Neuronal stem cell (in vitro differentiated cells): ENCODE measurements around the gene KRTAP4-7.
"Not testable (repeated sequence)": the region's sequence is repeated elsewhere in the genome, so short reads cannot be mapped to it uniquely, and the experiment has no call there.

Source experiments
- DNase-seq: peaks from one replicate; pipeline ENCODE4 v3.0.0-alpha.2; 2013; ENCODE audit warnings: low spot score
- H2AFZ ChIP-seq: one replicate; pipeline ENCODE4 v1.6.1; 2013; ENCODE audit warnings: mild to moderate bottlenecking, low read length, inconsistent platforms
- H2AK5ac ChIP-seq: 2 replicates; pipeline ENCODE4 v1.6.1; 2013; ENCODE audit warnings: low read depth, mild to moderate bottlenecking, inconsistent platforms, low read length, moderate library complexity, mixed read lengths
- H2BK120ac ChIP-seq: 2 replicates; pipeline ENCODE4 v1.6.1; 2013; ENCODE audit warnings: low read depth, mild to moderate bottlenecking, inconsistent platforms, low read length, moderate library complexity, mixed read lengths
- H2BK12ac ChIP-seq: one replicate; pipeline ENCODE4 v1.6.1; 2013; ENCODE audit warnings: low read length, inconsistent platforms
- H2BK15ac ChIP-seq: 2 replicates; pipeline ENCODE4 v1.6.1; 2013; ENCODE audit warnings: mild to moderate bottlenecking, low read length, inconsistent platforms, mixed read lengths
- H2BK5ac ChIP-seq: one replicate; pipeline ENCODE4 v1.6.1; 2013; ENCODE audit warnings: inconsistent platforms, mild to moderate bottlenecking, low read length, moderate library complexity
- H3K14ac ChIP-seq: one replicate; pipeline ENCODE4 v1.6.1; 2013; ENCODE audit warnings: low read length, inconsistent platforms
- H3K18ac ChIP-seq: 2 replicates; pipeline ENCODE4 v1.6.1; 2013; ENCODE audit warnings: low read length, inconsistent platforms
- H3K23ac ChIP-seq: 2 replicates; pipeline ENCODE4 v1.6.1; 2013; ENCODE audit warnings: low read depth, mild to moderate bottlenecking, mixed read lengths, low read length, inconsistent platforms; ENCODE audit not compliant: poor library complexity
- H3K27ac ChIP-seq: replicated peaks from 3 replicates; pipeline ENCODE4 v1.5.1; 2013; ENCODE audit warnings: low read length, inconsistent platforms
- H3K27me3 ChIP-seq, 3 experiments: 2 replicates each; pipeline ENCODE4 v1.6.1; 2013; ENCODE audit warnings: low read length in 3 of 3, mild to moderate bottlenecking in 2 of 3, inconsistent platforms in 1 of 3, low read depth in 1 of 3, mixed read lengths in 1 of 3, moderate library complexity in 1 of 3; ENCODE audit not compliant: control insufficient read depth in 3 of 3, insufficient read depth in 3 of 3
- H3K36me3 ChIP-seq, 2 donors: replicated peaks in 1 of 2; 2 replicates each; pipeline ENCODE4 v1.6.1; 2013; ENCODE audit warnings: low read length in 2 of 2; ENCODE audit not compliant: control insufficient read depth in 2 of 2, insufficient read depth in 2 of 2
- H3K4ac ChIP-seq: 2 replicates; pipeline ENCODE4 v1.6.1; 2013; ENCODE audit warnings: inconsistent platforms, mild to moderate bottlenecking, low read length, moderate library complexity
- H3K4me1 ChIP-seq, 2 donors: 1 replicate in 1 of 2; 2 replicates in 1 of 2; pipeline ENCODE4 v1.6.1; 2013; ENCODE audit warnings: low read length in 2 of 2, low read depth in 1 of 2; ENCODE audit not compliant: control insufficient read depth in 2 of 2, insufficient read depth in 1 of 2
- H3K4me2 ChIP-seq: one replicate; pipeline ENCODE4 v1.6.1; 2013; ENCODE audit warnings: mild to moderate bottlenecking, low read length, inconsistent platforms; ENCODE audit not compliant: insufficient read depth, poor library complexity, severe bottlenecking
- H3K4me3 ChIP-seq, 2 donors: 2 replicates each; pipeline ENCODE4 v1.5.1; 2013; ENCODE audit warnings: low read length in 2 of 2, mild to moderate bottlenecking in 2 of 2, inconsistent platforms in 1 of 2, moderate library complexity in 1 of 2
- H3K79me1 ChIP-seq: one replicate; pipeline ENCODE4 v1.6.1; 2013; ENCODE audit warnings: low read depth, mild to moderate bottlenecking, inconsistent platforms, low read length, moderate library complexity
- H3K9ac ChIP-seq: one replicate; pipeline ENCODE4 v1.6.1; 2013; ENCODE audit warnings: mild to moderate bottlenecking, low read depth, low read length, inconsistent platforms; ENCODE audit not compliant: poor library complexity
- H3K9me3 ChIP-seq, 2 donors: replicated peaks in 1 of 2; 2 replicates each; pipeline versions ENCODE3 to v1.6.1; 2013; ENCODE audit warnings: low read length in 2 of 2, mild to moderate bottlenecking in 2 of 2, inconsistent platforms in 1 of 2, low read depth in 1 of 2, mixed read lengths in 1 of 2, moderate library complexity in 1 of 2; ENCODE audit not compliant: control insufficient read depth in 2 of 2, insufficient read depth in 1 of 2
- H4K8ac ChIP-seq: one replicate; pipeline ENCODE4 v1.6.1; 2013; ENCODE audit warnings: low read depth, mild to moderate bottlenecking, inconsistent platforms, low read length, moderate library complexity
- H4K91ac ChIP-seq: one replicate; pipeline ENCODE4 v1.6.1; 2013; ENCODE audit warnings: low read length, low read depth, mild to moderate bottlenecking, inconsistent platforms; ENCODE audit not compliant: poor library complexity
- WGBS, 2 donors: extraction: QIAGEN DNeasy Blood & Tissue Kit; methylation state at CpG; one replicate each; pipeline ENCODE4 v1.1.7; 2013; ENCODE audit warnings: missing lambda C conversion rate in 2 of 2, mixed read lengths in 1 of 2; ENCODE audit not compliant: insufficient read length in 2 of 2, insufficient replicate concordance in 1 of 2; ENCODE audit errors: extremely low coverage in 2 of 2; 5-methylcytosine and 5-hydroxymethylcytosine counted together

KRTAP4-7 gene

DNA sequence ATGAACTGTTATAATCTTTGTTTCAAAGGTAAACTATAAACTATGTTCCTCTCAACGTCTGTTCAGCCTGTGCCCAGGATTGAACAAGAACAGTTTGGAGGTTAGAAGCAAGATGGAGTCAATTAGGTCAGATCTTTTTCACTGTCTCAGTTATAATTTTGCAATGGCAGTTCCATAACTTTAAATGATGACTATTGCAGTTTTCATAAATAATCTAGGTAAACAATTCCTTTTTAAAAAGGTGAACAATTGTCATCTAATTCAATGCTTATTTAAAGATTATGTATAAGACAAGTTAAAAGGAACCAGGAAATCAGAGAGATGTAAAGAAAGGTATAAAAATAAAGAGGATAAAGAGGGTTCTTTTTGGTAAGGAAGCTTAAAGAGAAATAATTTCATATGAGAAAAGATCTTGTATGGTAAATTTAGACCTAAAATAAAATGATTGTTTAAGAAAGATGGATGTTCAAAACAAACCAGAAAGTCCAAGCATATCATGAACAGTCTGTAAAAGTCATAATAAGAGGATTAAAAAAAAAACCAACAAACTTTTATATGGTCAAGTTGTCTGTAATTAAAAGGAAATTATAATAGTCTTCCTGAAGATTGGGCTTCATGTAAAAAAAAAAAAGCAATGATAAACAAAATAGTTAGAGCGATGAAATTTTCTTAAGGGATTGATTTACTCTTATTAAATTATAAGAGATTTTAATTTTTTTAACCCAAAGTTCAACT, 27.4 kb downstream of the KRTAP4-7 start:
- Histone ChIP-seq H2AK5ac (no peak overlapping the region), H3K79me1 (no peaks in the 10 kb centered on the region), H4K91ac (no peak overlapping the region), H2BK5ac (no peak overlapping the region), H2AFZ (no peak overlapping the region), H2BK15ac (no peak overlapping the region), H2BK120ac (no peak overlapping the region), H3K9me3 (peaks cover 0 to 4% of the 10 kb centered on the region in 2 donors), H3K4me2 (no peak overlapping the region), H3K27ac (no peak overlapping the region), H2BK12ac (no peak overlapping the region), H3K4me1 (no peaks in the 10 kb centered on the region), H3K4ac (no peak overlapping the region), H3K14ac (no peak overlapping the region), H3K27me3 (peaks cover 0 to 3% (median 0%) of the 10 kb centered on the region in 3 experiments), H3K4me3 (no peak overlapping the region), H3K36me3 (no peaks in the 10 kb centered on the region), H3K18ac (no peak overlapping the region), H3K9ac (no peak overlapping the region), H4K8ac (no peak overlapping the region), H3K23ac (no peak overlapping the region)
- DNase-seq, result no peak
- WGBS, 2 donors, result no CpG with 5 or more reads among the region's 2 CpGs

DNA sequence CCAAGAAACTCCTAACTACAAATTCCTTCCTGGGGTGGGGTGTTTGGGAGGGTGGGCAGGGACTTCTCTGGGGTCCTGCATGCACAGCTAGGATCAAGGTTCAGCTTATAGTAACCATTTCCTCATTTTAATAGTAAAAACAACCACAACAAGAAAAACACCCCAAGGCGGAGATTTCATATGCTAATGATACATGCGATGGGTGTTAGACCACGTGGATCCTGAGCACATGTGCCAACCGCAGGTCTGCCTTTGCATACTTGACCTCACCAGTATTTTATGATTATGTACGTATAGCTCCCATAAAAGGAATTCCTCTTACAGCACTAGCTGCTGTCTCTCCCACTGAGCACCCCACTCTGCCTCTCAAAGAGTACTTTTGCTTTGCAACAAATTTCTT, 32.3 kb downstream of the KRTAP4-7 start:
- Histone ChIP-seq H2BK120ac (no peak overlapping the region), H3K18ac (no peak overlapping the region), H3K79me1 (no peaks in the 10 kb centered on the region), H3K4ac (no peak overlapping the region), H3K23ac (no peak overlapping the region), H3K9me3 (peaks cover 0 to 4% of the 10 kb centered on the region in 2 donors), H3K9ac (no peak overlapping the region), H3K4me1 (no peaks in the 10 kb centered on the region), H3K27ac (no peak overlapping the region), H3K4me2 (no peak overlapping the region), H3K36me3 (no peaks in the 10 kb centered on the region), H4K91ac (no peak overlapping the region), H2BK5ac (no peak overlapping the region), H3K27me3 (peaks cover 0 to 3% (median 0%) of the 10 kb centered on the region in 3 experiments), H2BK12ac (no peak overlapping the region), H2BK15ac (no peak overlapping the region), H3K4me3 (no peak overlapping the region), H2AFZ (no peak overlapping the region), H3K14ac (no peak overlapping the region), H2AK5ac (no peak overlapping the region), H4K8ac (no peak overlapping the region)
- DNase-seq, result no peak
- WGBS, 2 donors, result no CpG with 5 or more reads among the region's 5 CpGs

DNA sequence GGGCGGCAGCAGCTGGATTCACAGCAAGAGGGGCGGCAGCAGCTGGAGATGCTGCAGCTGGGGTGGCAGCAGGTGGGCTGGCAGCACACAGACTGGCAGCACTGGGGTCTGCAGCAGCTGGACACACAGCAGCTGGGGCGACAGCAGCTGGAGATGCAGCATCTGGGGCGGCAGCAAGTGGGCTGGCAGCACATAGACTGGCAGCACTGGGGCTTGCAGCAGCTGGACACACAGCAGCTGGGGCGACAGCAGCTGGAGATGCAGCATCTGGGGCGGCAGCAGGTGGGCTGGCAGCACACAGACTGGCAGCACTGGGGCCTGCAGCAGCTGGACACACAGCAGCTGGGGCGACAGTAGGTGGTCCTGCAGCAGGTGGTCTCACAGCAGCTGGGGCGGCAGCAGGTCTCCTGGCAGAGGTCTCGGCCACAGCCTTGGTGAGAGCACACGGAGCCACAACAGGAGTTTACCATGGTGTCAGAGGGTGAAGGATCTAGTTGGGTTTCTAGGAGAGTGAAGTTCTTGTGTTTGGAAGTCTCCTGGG, 34.0 kb downstream of the KRTAP4-7 start, which contains the start of gene KRTAP4-11:
Gene KRTAP4-11 (minus strand): TSS at position 528 of the 541 bp plus-strand sequence. CDS start 58 bp downstream, at position 470.
- not testable (repeated sequence) for H2AFZ ChIP-seq, DNase-seq, H3K14ac ChIP-seq, H3K27ac ChIP-seq, H2AK5ac ChIP-seq, H3K79me1 ChIP-seq, H3K18ac ChIP-seq, H4K91ac ChIP-seq, H3K36me3 ChIP-seq, H2BK12ac ChIP-seq, H3K9me3 ChIP-seq, H3K27me3 ChIP-seq, H2BK5ac ChIP-seq, H2BK120ac ChIP-seq, H3K4me2 ChIP-seq, H3K4ac ChIP-seq, H3K4me1 ChIP-seq, H3K23ac ChIP-seq, H3K9ac ChIP-seq, H4K8ac ChIP-seq, H3K4me3 ChIP-seq, H2BK15ac ChIP-seq
- WGBS, 2 donors, result no CpG with 5 or more reads among the region's 10 CpGs

DNA sequence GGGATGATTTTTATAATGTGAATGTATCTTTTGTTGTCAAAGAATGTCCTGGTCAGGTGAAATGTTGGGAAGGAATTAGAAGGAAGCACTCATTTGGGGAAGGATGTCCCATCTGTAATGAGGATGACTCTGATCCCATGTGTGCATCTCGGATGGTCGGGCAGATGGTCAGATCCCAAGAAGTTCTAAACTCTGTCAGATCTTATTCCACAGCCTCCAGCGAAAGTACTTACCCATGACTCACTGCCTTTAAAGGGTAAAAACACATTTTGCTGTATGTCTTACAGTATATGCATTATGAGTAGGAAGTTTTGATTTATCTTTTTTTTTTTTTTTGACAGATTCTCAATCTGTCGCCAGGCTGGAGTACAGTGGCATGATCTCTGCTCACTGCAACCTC, 34.8 kb downstream of the KRTAP4-7 start:
- Histone ChIP-seq H3K4me2 (no peak overlapping the region), H2AK5ac (no peak overlapping the region), H3K18ac (no peak overlapping the region), H3K27ac (no peak overlapping the region), H3K4me1 (no peaks in the 10 kb centered on the region), H3K9ac (no peak overlapping the region), H2BK15ac (no peak overlapping the region), H3K4me3 (no peak overlapping the region), H4K91ac (no peak overlapping the region), H3K79me1 (no peaks in the 10 kb centered on the region), H3K27me3 (peaks cover 0 to 3% (median 0%) of the 10 kb centered on the region in 3 experiments), H3K4ac (no peak overlapping the region), H2BK120ac (no peak overlapping the region), H3K23ac (no peak overlapping the region), H3K36me3 (no peaks in the 10 kb centered on the region), H2AFZ (no peak overlapping the region), H2BK12ac (no peak overlapping the region), H3K9me3 (peaks cover 0 to 4% of the 10 kb centered on the region in 2 donors), H3K14ac (no peak overlapping the region), H2BK5ac (no peak overlapping the region), H4K8ac (no peak overlapping the region)
- WGBS, 2 donors, result no CpG with 5 or more reads among the region's 4 CpGs
- no peak for DNase-seq
